ENCODE data around the gene ATP13A3.
A peak's percentile ranks its signal among the peaks of the same experiment; 100 is the strongest.
"Not testable (repeated sequence)": the region's sequence is repeated elsewhere in the genome, so short reads cannot be mapped to it uniquely, and the experiment has no call there.

Gene ATP13A3

DNA sequence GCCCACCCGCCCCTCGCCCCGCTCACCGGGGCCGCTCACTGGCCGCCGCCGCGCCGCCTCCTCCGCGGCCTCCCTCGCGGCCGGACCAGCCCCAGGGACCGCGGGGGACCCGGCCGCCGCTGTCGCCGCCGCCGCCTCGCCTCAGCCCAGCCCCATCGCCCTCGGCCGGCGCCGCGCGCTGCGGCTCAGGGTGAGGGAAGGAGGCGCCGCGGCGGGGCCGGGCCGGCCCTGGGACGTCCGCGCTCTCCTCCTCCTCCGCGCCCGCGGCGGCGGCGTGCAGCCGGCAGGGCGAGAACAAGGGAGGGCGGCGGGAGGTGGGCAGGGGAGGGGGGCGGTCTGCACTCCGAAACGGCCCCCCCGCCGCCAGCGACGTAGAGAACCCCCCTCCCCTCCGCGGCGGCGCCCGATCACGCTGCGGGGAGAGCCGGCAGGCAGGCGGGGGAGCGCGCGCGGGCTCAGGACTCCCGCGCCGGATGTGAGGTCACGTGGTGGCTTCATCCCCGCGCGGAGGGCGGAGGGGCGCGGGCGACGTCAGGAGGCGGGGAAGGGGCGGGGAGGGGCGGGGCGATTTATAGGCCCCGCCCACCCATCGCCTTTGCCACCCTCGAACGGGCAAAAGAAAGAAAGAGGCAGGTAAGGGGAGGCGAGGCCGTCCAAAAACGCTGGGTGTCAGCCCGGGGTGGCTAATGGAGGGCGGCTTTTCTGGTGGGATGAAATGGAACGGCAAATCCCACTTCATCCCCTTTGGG lies at the start of gene ATP13A3:
Gene ATP13A3, minus strand, starts transcription at position 463 of the 749 bp plus-strand sequence. CDS start 24,812 bp downstream, outside the sequence.
- peak within 1 kb of the TSS; percentile 69 to 91 for H3K4me3 ChIP-seq (ENCODE audit: low read length in 2 of 2)
- H3K9ac ChIP-seq (ENCODE audit: low read depth in 1 of 2, low read length in 2 of 2): peak within 1 kb of the TSS; percentile 80
- peaks cover 10 to 17% of the 10 kb centered on the region in 2 donors for H3K4me1 ChIP-seq (ENCODE audit: control insufficient read depth in 2 of 2, insufficient read depth in 2 of 2, low read length in 2 of 2)
- no peaks in the 10 kb centered on the region for H3K36me3 ChIP-seq (ENCODE audit: control insufficient read depth in 2 of 2, insufficient read depth in 2 of 2, low read length in 2 of 2)
- peak within 1 kb of the TSS; percentile 82 to 83 for H3K27ac ChIP-seq (ENCODE audit: low read depth in 2 of 2, low read length in 2 of 2)
- no peaks in the 10 kb centered on the region for H3K9me3 ChIP-seq (ENCODE audit: control insufficient read depth in 2 of 2, low read length in 2 of 2)
- no peaks in the 10 kb centered on the region for H3K27me3 ChIP-seq (ENCODE audit: control insufficient read depth in 2 of 2, insufficient read depth in 2 of 2, low read length in 2 of 2)

DNA sequence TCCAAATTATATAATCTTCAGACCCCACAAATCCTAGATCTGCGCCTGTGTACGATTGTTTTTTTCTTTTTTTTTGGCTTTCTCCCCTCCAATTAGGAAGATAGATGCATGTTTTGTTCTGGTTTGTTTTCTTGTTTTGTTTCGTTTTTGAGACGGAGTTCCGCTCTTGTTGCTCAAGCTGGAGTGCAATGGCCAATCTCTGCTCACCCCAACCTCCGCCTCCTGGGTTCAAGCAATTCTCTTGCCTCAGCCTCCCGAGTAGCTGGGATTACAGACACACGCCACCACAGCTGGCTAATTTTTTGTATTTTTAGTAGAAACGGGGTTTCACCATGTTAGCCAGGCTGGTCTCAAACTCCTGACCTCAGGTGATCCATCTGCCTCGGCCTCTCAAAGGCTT lies 48.4 kb upstream of the ATP13A3 start:
- not testable (repeated sequence) for H3K9ac ChIP-seq (ENCODE audit: low read depth in 1 of 2, low read length in 2 of 2); H3K27ac ChIP-seq (ENCODE audit: low read depth in 2 of 2, low read length in 2 of 2); H3K4me3 ChIP-seq (ENCODE audit: low read length in 2 of 2); H3K36me3 ChIP-seq (ENCODE audit: control insufficient read depth in 2 of 2, insufficient read depth in 2 of 2, low read length in 2 of 2); H3K27me3 ChIP-seq (ENCODE audit: control insufficient read depth in 2 of 2, insufficient read depth in 2 of 2, low read length in 2 of 2); H3K9me3 ChIP-seq (ENCODE audit: control insufficient read depth in 2 of 2, low read length in 2 of 2)
- H3K4me1 ChIP-seq (ENCODE audit: control insufficient read depth in 2 of 2, insufficient read depth in 2 of 2, low read length in 2 of 2): peaks cover 13 to 18% of the 10 kb centered on the region in 2 donors

DNA sequence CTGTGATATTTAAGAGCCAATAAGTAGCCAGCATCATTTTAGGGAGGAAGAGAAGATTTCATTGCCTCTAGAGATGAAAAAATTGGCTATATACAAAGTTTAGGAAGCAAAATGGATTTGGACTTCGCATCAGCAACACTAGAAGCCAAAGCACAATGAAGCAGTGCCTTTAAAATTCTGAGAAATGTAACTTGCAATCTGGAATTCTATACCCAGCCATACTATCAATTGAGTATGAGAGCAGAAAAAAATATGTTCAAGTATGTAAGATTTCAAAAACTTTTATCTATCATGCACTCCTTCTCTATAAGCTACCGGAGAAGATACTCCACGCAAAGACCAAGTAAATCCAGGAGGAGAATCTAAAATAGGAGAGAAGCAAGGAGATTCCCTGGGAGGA lies 47.4 kb upstream of the ATP13A3 start:
- Histone ChIP-seq H3K4me3 (ENCODE audit: low read length in 2 of 2) (no peak overlapping the region), H3K27ac (ENCODE audit: low read depth in 2 of 2, low read length in 2 of 2) (no peak overlapping the region), H3K4me1 (ENCODE audit: control insufficient read depth in 2 of 2, insufficient read depth in 2 of 2, low read length in 2 of 2) (peaks cover 13 to 18% of the 10 kb centered on the region in 2 donors), H3K27me3 (ENCODE audit: control insufficient read depth in 2 of 2, insufficient read depth in 2 of 2, low read length in 2 of 2) (no peaks in the 10 kb centered on the region), H3K9ac (ENCODE audit: low read depth in 1 of 2, low read length in 2 of 2) (no peak overlapping the region), H3K9me3 (ENCODE audit: control insufficient read depth in 2 of 2, low read length in 2 of 2) (no peaks in the 10 kb centered on the region), H3K36me3 (ENCODE audit: control insufficient read depth in 2 of 2, insufficient read depth in 2 of 2, low read length in 2 of 2) (no peaks in the 10 kb centered on the region)

DNA sequence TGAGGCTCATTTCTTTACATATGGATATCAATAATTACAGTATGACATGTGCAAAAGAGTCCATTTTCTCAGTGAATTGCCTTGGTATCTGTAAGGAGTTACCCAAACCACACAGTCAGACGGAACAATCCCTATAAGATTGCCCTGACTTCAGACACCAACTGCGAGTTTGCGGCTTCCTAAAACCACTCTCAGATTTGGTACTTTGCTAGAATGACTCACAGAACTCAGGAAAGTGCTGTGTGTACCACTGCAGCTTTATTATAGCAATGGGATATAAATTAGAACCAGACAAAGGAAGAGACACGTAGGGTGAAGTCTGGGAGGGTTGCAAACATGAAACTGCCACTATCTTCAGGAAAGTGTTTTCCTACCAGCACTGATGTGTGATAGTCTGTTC lies 45.8 kb upstream of the ATP13A3 start:
- no peaks in the 10 kb centered on the region for H3K9me3 ChIP-seq (ENCODE audit: control insufficient read depth in 2 of 2, low read length in 2 of 2)
- peaks cover 8 to 14% of the 10 kb centered on the region in 2 donors for H3K4me1 ChIP-seq (ENCODE audit: control insufficient read depth in 2 of 2, insufficient read depth in 2 of 2, low read length in 2 of 2)
- H3K9ac ChIP-seq (ENCODE audit: low read depth in 1 of 2, low read length in 2 of 2): no peak overlapping the region
- H3K27me3 ChIP-seq (ENCODE audit: control insufficient read depth in 2 of 2, insufficient read depth in 2 of 2, low read length in 2 of 2): no peaks in the 10 kb centered on the region
- H3K36me3 ChIP-seq (ENCODE audit: control insufficient read depth in 2 of 2, insufficient read depth in 2 of 2, low read length in 2 of 2): no peaks in the 10 kb centered on the region
- H3K27ac ChIP-seq (ENCODE audit: low read depth in 2 of 2, low read length in 2 of 2): no peak overlapping the region
- no peak overlapping the region for H3K4me3 ChIP-seq (ENCODE audit: low read length in 2 of 2)

DNA sequence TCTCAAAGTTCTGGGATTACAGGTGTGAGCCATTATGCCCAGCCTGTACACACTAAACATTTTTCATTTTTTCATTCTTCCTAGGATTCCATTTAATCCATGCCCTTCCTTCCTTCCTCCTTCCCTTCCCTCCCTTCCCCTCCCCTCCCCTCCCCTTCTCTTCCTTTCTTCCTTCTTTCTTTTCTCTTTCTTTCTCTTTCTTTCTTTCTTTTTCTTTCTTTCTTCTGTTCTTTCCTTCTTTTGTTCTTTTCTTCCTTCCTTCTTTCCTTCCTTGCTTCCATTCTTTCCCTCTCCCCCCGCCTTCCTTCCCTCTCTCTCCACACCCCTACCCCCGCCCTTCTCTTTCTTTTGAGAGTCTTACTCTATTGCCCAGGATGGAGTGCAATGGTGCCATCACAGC lies 40.9 kb upstream of the ATP13A3 start:
- no peak overlapping the region for H3K4me3 ChIP-seq (ENCODE audit: low read length in 2 of 2)
- H3K27ac ChIP-seq (ENCODE audit: low read depth in 2 of 2, low read length in 2 of 2): no peak overlapping the region
- no peaks in the 10 kb centered on the region for H3K4me1 ChIP-seq (ENCODE audit: control insufficient read depth in 2 of 2, insufficient read depth in 2 of 2, low read length in 2 of 2)
- H3K9me3 ChIP-seq (ENCODE audit: control insufficient read depth in 2 of 2, low read length in 2 of 2): no peaks in the 10 kb centered on the region
- H3K9ac ChIP-seq (ENCODE audit: low read depth in 1 of 2, low read length in 2 of 2): no peak overlapping the region
- no peaks in the 10 kb centered on the region for H3K36me3 ChIP-seq (ENCODE audit: control insufficient read depth in 2 of 2, insufficient read depth in 2 of 2, low read length in 2 of 2)
- no peaks in the 10 kb centered on the region for H3K27me3 ChIP-seq (ENCODE audit: control insufficient read depth in 2 of 2, insufficient read depth in 2 of 2, low read length in 2 of 2)

DNA sequence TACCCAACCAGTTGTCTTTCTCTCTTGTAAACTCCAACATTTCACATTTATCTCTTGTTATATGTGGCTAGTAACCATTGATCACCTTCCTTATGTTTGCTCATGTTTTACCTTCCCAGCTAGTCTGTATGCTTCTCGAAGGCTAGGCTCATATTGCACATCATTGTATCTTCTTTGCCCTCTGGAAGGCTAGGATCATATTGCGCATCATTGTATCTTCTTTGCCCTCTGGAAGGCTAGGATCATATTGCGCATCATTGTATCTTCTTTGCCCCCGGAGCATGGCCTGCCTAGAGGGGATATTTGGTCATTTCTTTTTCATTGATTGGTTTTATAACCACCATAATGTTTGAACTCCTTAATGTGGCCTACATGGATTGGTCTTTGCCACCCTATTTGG lies 39.4 kb upstream of the ATP13A3 start:
- H3K9ac ChIP-seq (ENCODE audit: low read depth in 1 of 2, low read length in 2 of 2): no peak overlapping the region
- H3K4me3 ChIP-seq (ENCODE audit: low read length in 2 of 2): no peak overlapping the region
- no peaks in the 10 kb centered on the region for H3K9me3 ChIP-seq (ENCODE audit: control insufficient read depth in 2 of 2, low read length in 2 of 2)
- H3K36me3 ChIP-seq (ENCODE audit: control insufficient read depth in 2 of 2, insufficient read depth in 2 of 2, low read length in 2 of 2): no peaks in the 10 kb centered on the region
- no peaks in the 10 kb centered on the region for H3K27me3 ChIP-seq (ENCODE audit: control insufficient read depth in 2 of 2, insufficient read depth in 2 of 2, low read length in 2 of 2)
- no peaks in the 10 kb centered on the region for H3K4me1 ChIP-seq (ENCODE audit: control insufficient read depth in 2 of 2, insufficient read depth in 2 of 2, low read length in 2 of 2)
- H3K27ac ChIP-seq (ENCODE audit: low read depth in 2 of 2, low read length in 2 of 2): no peak overlapping the region

DNA sequence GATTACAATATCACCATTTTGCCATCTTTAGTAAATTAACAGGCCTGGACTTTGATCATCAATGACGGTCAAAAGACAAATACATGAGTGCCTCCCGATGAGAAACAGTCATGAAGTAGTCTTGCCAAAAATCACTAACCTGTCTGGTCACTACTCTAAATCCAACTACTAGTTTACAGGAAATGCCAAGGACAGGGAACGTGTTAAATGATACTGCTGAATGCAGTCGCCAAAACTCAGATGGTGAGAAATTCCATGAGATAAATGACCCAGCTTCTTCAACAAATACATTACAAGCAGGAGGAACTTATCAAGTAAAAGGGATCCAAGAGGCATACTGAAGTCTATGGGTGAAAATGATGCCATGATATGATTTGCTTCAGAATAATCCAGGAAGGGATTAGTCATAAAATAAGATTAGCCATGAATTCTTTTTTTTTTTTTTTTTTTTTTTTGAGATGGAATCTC lies 35.8 kb upstream of the ATP13A3 start:
- H3K4me3 ChIP-seq (ENCODE audit: low read length in 2 of 2): no peak overlapping the region
- no peaks in the 10 kb centered on the region for H3K27me3 ChIP-seq (ENCODE audit: control insufficient read depth in 2 of 2, insufficient read depth in 2 of 2, low read length in 2 of 2)
- no peak overlapping the region for H3K9ac ChIP-seq (ENCODE audit: low read depth in 1 of 2, low read length in 2 of 2)
- peaks cover 0 to 3% of the 10 kb centered on the region in 2 donors for H3K4me1 ChIP-seq (ENCODE audit: control insufficient read depth in 2 of 2, insufficient read depth in 2 of 2, low read length in 2 of 2)
- no peaks in the 10 kb centered on the region for H3K9me3 ChIP-seq (ENCODE audit: control insufficient read depth in 2 of 2, low read length in 2 of 2)
- H3K36me3 ChIP-seq (ENCODE audit: control insufficient read depth in 2 of 2, insufficient read depth in 2 of 2, low read length in 2 of 2): no peaks in the 10 kb centered on the region
- no peak overlapping the region for H3K27ac ChIP-seq (ENCODE audit: low read depth in 2 of 2, low read length in 2 of 2)

DNA sequence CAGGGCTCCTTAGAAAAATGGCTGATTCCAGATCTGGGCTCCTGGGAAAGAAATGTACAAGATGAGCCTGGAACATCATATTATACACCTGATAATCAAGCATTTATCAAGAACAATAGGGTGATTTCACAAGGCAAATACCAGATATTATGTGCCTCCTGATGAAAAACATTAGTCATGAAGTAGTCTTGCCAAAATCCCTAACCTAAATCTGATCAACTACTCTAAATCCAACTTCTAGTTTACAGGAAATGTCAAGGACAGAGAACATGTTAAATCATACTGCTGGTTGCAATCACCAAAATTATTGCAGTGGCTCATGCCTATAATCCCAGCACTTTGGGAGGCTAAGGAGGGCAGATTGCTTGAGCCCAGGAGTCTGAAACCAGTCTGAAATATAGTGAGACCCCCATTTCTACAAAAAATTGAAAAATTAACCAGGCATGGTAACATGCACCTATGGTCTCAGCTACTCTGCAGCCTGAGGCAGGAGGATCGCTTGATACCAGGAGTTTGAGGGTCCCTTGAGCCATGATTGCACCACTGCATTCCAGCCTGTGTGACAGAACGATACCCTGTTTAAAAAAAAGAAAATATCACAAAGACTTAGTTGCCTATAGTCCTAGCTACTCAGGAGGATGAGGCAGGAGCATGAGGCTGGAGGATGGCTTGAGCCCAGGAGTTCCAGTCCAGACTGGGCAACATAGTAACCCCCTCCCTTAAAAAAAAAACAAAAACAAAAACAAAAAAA lies 34.9 kb upstream of the ATP13A3 start:
- Histone ChIP-seq H3K36me3 (ENCODE audit: control insufficient read depth in 2 of 2, insufficient read depth in 2 of 2, low read length in 2 of 2) (no peaks in the 10 kb centered on the region), H3K4me3 (ENCODE audit: low read length in 2 of 2) (no peak overlapping the region), H3K27ac (ENCODE audit: low read depth in 2 of 2, low read length in 2 of 2) (no peak overlapping the region), H3K4me1 (ENCODE audit: control insufficient read depth in 2 of 2, insufficient read depth in 2 of 2, low read length in 2 of 2) (peaks cover 3% of the 10 kb centered on the region in 2 donors), H3K9me3 (ENCODE audit: control insufficient read depth in 2 of 2, low read length in 2 of 2) (no peaks in the 10 kb centered on the region), H3K27me3 (ENCODE audit: control insufficient read depth in 2 of 2, insufficient read depth in 2 of 2, low read length in 2 of 2) (no peaks in the 10 kb centered on the region), H3K9ac (ENCODE audit: low read depth in 1 of 2, low read length in 2 of 2) (no peak overlapping the region)

DNA sequence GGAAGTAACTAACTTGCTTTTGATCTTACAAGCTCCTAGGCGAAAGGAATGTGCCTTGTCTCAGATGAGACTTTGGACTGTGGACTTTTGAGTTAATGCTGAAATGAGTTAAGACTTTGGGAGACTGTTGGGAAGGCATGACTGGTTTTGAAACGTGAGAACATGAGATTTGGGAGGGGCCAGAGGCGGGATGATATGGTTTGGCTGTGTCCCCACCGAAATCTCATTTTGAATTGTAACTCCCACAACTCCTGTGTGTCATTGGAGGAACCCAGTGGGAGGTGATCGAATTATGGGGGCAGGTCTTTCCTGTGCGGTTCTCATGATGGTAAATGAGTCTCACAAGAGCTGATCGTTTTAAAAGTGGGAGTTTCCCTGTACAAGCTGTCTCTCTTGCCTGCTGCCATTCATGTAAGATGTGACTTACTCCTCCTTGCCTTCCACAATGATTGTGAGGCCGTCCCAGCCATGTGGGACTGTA lies 33.9 kb upstream of the ATP13A3 start:
- H3K9me3 ChIP-seq (ENCODE audit: control insufficient read depth in 2 of 2, low read length in 2 of 2); H3K36me3 ChIP-seq (ENCODE audit: control insufficient read depth in 2 of 2, insufficient read depth in 2 of 2, low read length in 2 of 2); H3K4me1 ChIP-seq (ENCODE audit: control insufficient read depth in 2 of 2, insufficient read depth in 2 of 2, low read length in 2 of 2); H3K27me3 ChIP-seq (ENCODE audit: control insufficient read depth in 2 of 2, insufficient read depth in 2 of 2, low read length in 2 of 2); H3K4me3 ChIP-seq (ENCODE audit: low read length in 2 of 2); H3K27ac ChIP-seq (ENCODE audit: low read depth in 2 of 2, low read length in 2 of 2); H3K9ac ChIP-seq (ENCODE audit: low read depth in 1 of 2, low read length in 2 of 2): not testable (repeated sequence)

DNA sequence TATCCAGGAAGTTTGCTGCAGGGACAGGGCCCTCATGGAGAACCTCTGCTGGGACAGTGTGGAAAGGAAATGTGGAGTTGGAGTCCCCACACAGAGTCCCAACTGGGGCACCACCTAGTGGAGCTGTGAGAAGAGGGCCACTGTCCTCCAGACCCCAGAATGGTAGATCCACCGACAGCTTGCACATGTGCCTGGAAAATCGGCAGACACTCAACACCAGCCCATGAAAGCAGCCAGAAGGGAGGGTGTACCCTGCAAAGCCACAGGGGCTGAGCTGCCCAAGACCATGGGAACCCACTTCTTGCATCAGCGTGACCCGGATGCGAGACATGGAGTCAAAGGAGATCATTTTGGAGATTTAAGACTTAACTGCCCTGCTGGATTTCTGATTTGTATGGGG lies 33.4 kb upstream of the ATP13A3 start:
- H3K4me1 ChIP-seq (ENCODE audit: control insufficient read depth in 2 of 2, insufficient read depth in 2 of 2, low read length in 2 of 2); H3K9ac ChIP-seq (ENCODE audit: low read depth in 1 of 2, low read length in 2 of 2); H3K27me3 ChIP-seq (ENCODE audit: control insufficient read depth in 2 of 2, insufficient read depth in 2 of 2, low read length in 2 of 2); H3K27ac ChIP-seq (ENCODE audit: low read depth in 2 of 2, low read length in 2 of 2); H3K9me3 ChIP-seq (ENCODE audit: control insufficient read depth in 2 of 2, low read length in 2 of 2); H3K4me3 ChIP-seq (ENCODE audit: low read length in 2 of 2); H3K36me3 ChIP-seq (ENCODE audit: control insufficient read depth in 2 of 2, insufficient read depth in 2 of 2, low read length in 2 of 2): not testable (repeated sequence)

Measured in mucosa of rectum (tissue), 2 donors.